HL-60 (cell line): ENCODE results near the gene PRPF18.

Experiments used
- CTCF ChIP-seq: IDR thresholded peaks from one replicate; pipeline ENCODE4 v1.5.1; 2011; ENCODE audit warnings: low read length, control low read depth, inconsistent platforms; ENCODE audit not compliant: insufficient read depth
- POLR2AphosphoS5 ChIP-seq: IDR thresholded peaks from 2 replicates; pipeline ENCODE4 v1.6.1; 2012; ENCODE audit warnings: low read depth
- SPI1 ChIP-seq: IDR thresholded peaks from 2 replicates; pipeline ENCODE4 v1.6.1; 2012; ENCODE audit warnings: low read depth, mild to moderate bottlenecking, borderline replicate concordance
- TF ChIP-seq, protein P1 (sequence below): IDR thresholded peaks from 2 replicates; pipeline ENCODE4 v1.6.1; 2012; ENCODE audit warnings: low read depth; ENCODE audit not compliant: insufficient replicate concordance

DNA sequence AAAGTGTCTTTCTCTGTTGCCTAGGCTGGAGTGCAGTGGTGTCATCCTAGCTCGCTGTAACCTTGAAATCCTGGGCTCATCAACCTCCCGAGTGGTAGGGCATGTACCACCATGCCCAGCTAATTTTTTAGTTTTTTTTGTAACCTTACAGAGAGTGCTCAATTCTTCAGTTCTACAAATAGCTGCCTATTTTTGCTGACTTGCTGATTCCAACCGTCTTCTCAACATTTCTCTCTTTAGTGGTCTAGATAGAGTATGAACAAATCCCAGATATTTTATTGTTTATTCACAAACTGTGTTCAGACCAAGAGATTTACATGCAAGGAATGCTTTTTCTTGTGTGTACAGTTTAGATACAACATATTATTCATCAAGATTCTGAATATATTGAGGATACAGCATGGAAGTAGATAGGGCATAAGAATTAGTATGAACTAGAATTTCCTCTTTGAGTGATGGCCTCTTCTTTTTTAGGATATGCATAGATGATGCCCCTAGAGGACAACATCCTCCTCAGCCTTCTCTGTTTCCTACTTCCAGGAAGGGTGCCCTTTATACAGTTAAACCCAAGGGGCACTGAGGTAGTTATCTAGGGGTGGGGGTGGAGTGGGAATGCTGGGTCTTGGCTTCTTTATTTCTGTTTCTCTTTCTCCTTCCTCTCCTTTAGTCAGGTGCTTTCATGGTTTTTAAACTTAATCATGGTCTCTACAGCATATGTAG is 26.0 kb downstream of the PRPF18 start:
- TF ChIP-seq CTCF, result no peak
- no peak for TF ChIP-seq POLR2AphosphoS5
- TF ChIP-seq SPI1, result no peak
- TF ChIP-seq, protein P1, sequence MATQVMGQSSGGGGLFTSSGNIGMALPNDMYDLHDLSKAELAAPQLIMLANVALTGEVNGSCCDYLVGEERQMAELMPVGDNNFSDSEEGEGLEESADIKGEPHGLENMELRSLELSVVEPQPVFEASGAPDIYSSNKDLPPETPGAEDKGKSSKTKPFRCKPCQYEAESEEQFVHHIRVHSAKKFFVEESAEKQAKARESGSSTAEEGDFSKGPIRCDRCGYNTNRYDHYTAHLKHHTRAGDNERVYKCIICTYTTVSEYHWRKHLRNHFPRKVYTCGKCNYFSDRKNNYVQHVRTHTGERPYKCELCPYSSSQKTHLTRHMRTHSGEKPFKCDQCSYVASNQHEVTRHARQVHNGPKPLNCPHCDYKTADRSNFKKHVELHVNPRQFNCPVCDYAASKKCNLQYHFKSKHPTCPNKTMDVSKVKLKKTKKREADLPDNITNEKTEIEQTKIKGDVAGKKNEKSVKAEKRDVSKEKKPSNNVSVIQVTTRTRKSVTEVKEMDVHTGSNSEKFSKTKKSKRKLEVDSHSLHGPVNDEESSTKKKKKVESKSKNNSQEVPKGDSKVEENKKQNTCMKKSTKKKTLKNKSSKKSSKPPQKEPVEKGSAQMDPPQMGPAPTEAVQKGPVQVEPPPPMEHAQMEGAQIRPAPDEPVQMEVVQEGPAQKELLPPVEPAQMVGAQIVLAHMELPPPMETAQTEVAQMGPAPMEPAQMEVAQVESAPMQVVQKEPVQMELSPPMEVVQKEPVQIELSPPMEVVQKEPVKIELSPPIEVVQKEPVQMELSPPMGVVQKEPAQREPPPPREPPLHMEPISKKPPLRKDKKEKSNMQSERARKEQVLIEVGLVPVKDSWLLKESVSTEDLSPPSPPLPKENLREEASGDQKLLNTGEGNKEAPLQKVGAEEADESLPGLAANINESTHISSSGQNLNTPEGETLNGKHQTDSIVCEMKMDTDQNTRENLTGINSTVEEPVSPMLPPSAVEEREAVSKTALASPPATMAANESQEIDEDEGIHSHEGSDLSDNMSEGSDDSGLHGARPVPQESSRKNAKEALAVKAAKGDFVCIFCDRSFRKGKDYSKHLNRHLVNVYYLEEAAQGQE, result no peak
